BLaER1 treated with 17β-estradiol and CSF1 and Interleukin-3, amounts not matched to agents 10 nM and 100 nM (cell line): ENCODE data around the gene PADI3.

Experiments used
- H3K27ac ChIP-seq, 11 experiments: shearing (Covaris generic); formaldehyde crosslinking; 2 replicates each; pipeline ENCODE4 v1.8.1; 2022
- H3K27me3 ChIP-seq, 11 experiments: shearing (Covaris generic); formaldehyde crosslinking; 2 replicates each; pipeline ENCODE4 v1.8.1; 2022
- H3K36me3 ChIP-seq, 11 experiments: shearing (Covaris generic); formaldehyde crosslinking; 2 replicates each; pipeline ENCODE4 v1.8.1; 2022
- H3K4me1 ChIP-seq, 10 experiments: shearing (Covaris generic); formaldehyde crosslinking; 2 replicates each; pipeline ENCODE4 v1.8.1; 2022
- H3K4me2 ChIP-seq, 11 experiments: shearing (Covaris generic); formaldehyde crosslinking; 2 replicates each; pipeline ENCODE4 v1.8.1; 2022
- H3K4me3 ChIP-seq, 10 experiments: shearing (Covaris generic); formaldehyde crosslinking; 2 replicates each; pipeline ENCODE4 v1.8.1; 2022
- H3K9ac ChIP-seq, 11 experiments: shearing (Covaris generic); formaldehyde crosslinking; 2 replicates each; pipeline ENCODE4 v1.8.1; 2022
- H3K9me3 ChIP-seq, 11 experiments: shearing (Covaris generic); formaldehyde crosslinking; replicated peaks in 1 of 11; 2 replicates each; pipeline ENCODE4 v1.8.1; 2022
- H4K20me1 ChIP-seq, 11 experiments: shearing (Covaris generic); formaldehyde crosslinking; 2 replicates each; pipeline ENCODE4 v1.8.1; 2022
- Cebpa-rat ChIP-seq, 11 experiments: shearing (Covaris generic); IDR thresholded peaks; 2 replicates each; pipeline ENCODE4 v1.8.1; 2022

PADI3 gene

GRCh38 chr1:17248781-17249180, at the start of gene PADI3:
TSS of gene PADI3 (plus strand) at chr1:17249098. CDS start at chr1:17249138, 40 bp downstream.
- no peak within 1 kb of the TSS for H3K4me3 ChIP-seq
- no peak within 1 kb of the TSS for H3K4me2 ChIP-seq
- no peaks in the 10 kb centered on the region for H4K20me1 ChIP-seq
- no peak within 1 kb of the TSS for H3K27ac ChIP-seq
- H3K9me3 ChIP-seq: no peaks in the 10 kb centered on the region
- H3K27me3 ChIP-seq: no peaks in the 10 kb centered on the region
- H3K9ac ChIP-seq: no peak within 1 kb of the TSS
- TF ChIP-seq Cebpa-rat (IDR thresholded peaks at IDR 0.05): no peak
- peaks cover 0 to 24% (median 10%) of the 10 kb centered on the region in 10 experiments; a peak in 9 of 20 replicates for H3K4me1 ChIP-seq
- H3K36me3 ChIP-seq: no peaks in the 10 kb centered on the region

- Histone ChIP-seq H3K36me3 (no peaks in the 10 kb centered on the region), H3K27ac (no peak overlapping the region), H3K4me3 (no peak overlapping the region), H4K20me1 (no peaks in the 10 kb centered on the region; a peak in 1 of 22 replicates), H3K4me2 (no peak overlapping the region), H3K4me1 (peaks cover 0 to 13% (median 11%) of the 10 kb centered on the region in 10 experiments; a peak in 17 of 20 replicates), H3K27me3 (no peaks in the 10 kb centered on the region), H3K9me3 (no peaks in the 10 kb centered on the region), H3K9ac (no peak overlapping the region)
- TF ChIP-seq Cebpa-rat (IDR thresholded peaks at IDR 0.05): no peak
Observed at GRCh38 chr1:17199267-17200044, 49.4 kb upstream of the PADI3 start.

GRCh38 chr1:17200246-17200645, 48.7 kb upstream of the PADI3 start:
- H3K36me3 ChIP-seq: no peaks in the 10 kb centered on the region

GRCh38 chr1:17200756-17201155, 48.1 kb upstream of the PADI3 start:
- TF ChIP-seq Cebpa-rat (IDR thresholded peaks at IDR 0.05): no peak
- H3K27ac ChIP-seq: no peak overlapping the region

More at GRCh38 chr1:17200246-17200645, 48.7 kb upstream of the PADI3 start:
- Histone ChIP-seq H3K27me3 (no peaks in the 10 kb centered on the region), H3K4me2 (no peak overlapping the region), H3K4me3 (no peak overlapping the region), H3K9me3 (no peaks in the 10 kb centered on the region), H4K20me1 (no peaks in the 10 kb centered on the region; a peak in 1 of 22 replicates), H3K9ac (no peak overlapping the region), H3K27ac (no peak overlapping the region), H3K4me1 (peaks cover 0 to 13% (median 11%) of the 10 kb centered on the region in 10 experiments; a peak in 17 of 20 replicates)
- TF ChIP-seq Cebpa-rat (IDR thresholded peaks at IDR 0.05): no peak

GRCh38 chr1:17201201-17202021, 47.5 kb upstream of the PADI3 start:
- H3K9ac ChIP-seq: no peak overlapping the region
- peaks cover 0 to 20% (median 16%) of the 10 kb centered on the region in 10 experiments; a peak in 17 of 20 replicates for H3K4me1 ChIP-seq
- H3K4me2 ChIP-seq: peak overlapping the region in 9 of 11 experiments; percentile 14 to 58 (median 46); a peak in 16 of 22 replicates
- no peak overlapping the region for H3K27ac ChIP-seq
- TF ChIP-seq Cebpa-rat (IDR thresholded peaks at IDR 0.05): no peak
- H3K9me3 ChIP-seq: no peaks in the 10 kb centered on the region
- H3K36me3 ChIP-seq: no peaks in the 10 kb centered on the region
- no peaks in the 10 kb centered on the region for H3K27me3 ChIP-seq
- H3K4me3 ChIP-seq: no peak overlapping the region
- no peaks in the 10 kb centered on the region; a peak in 1 of 22 replicates for H4K20me1 ChIP-seq

More at GRCh38 chr1:17200756-17201155, 48.1 kb upstream of the PADI3 start:
- Histone ChIP-seq H3K27me3 (no peaks in the 10 kb centered on the region), H3K4me1 (peaks cover 0 to 14% (median 11%) of the 10 kb centered on the region in 10 experiments; a peak in 17 of 20 replicates), H3K4me2 (no peak overlapping the region), H3K4me3 (no peak overlapping the region), H3K9me3 (no peaks in the 10 kb centered on the region), H4K20me1 (no peaks in the 10 kb centered on the region; a peak in 1 of 22 replicates), H3K36me3 (no peaks in the 10 kb centered on the region), H3K9ac (no peak overlapping the region)

GRCh38 chr1:17204546-17205440, 44.1 kb upstream of the PADI3 start, which contains the start of gene PADI1:
TSS of gene PADI1 (plus strand) at chr1:17205128. CDS start at chr1:17205218, 90 bp downstream.
- TF ChIP-seq Cebpa-rat (IDR thresholded peaks at IDR 0.05): no peak
- H3K9ac ChIP-seq: no peak within 1 kb of the TSS
- H4K20me1 ChIP-seq: peaks cover 0 to 10% (median 0%) of the 10 kb centered on the region in 11 experiments; a peak in 1 of 22 replicates
- no peak within 1 kb of the TSS for H3K27ac ChIP-seq
- H3K4me1 ChIP-seq: peaks cover 30 to 52% (median 49%) of the 10 kb centered on the region in 10 experiments
- H3K4me3 ChIP-seq: no peak within 1 kb of the TSS
- H3K27me3 ChIP-seq: no peaks in the 10 kb centered on the region
- no peaks in the 10 kb centered on the region for H3K9me3 ChIP-seq
- peak within 1 kb of the TSS in 9 of 11 experiments; percentile 73 to 97 (median 90); a peak in 18 of 22 replicates for H3K4me2 ChIP-seq
- H3K36me3 ChIP-seq: no peaks in the 10 kb centered on the region

- Histone ChIP-seq H3K9ac (no peak overlapping the region), H3K4me1 (peaks cover 30 to 58% (median 55%) of the 10 kb centered on the region in 10 experiments), H4K20me1 (0 out of 22 replicates have a peak, but pooled peaks cover 0 to 10% (median 0%) of the 10 kb centered on the region in 11 experiments), H3K27ac (no peak overlapping the region), H3K27me3 (peaks cover 0 to 4% (median 0%) of the 10 kb centered on the region in 11 experiments; a peak in 1 of 22 replicates), H3K4me2 (peak overlapping the region in 9 of 11 experiments; percentile 73 to 97 (median 90); a peak in 13 of 22 replicates), H3K9me3 (no peaks in the 10 kb centered on the region), H3K36me3 (no peaks in the 10 kb centered on the region), H3K4me3 (no peak overlapping the region)
- TF ChIP-seq Cebpa-rat (IDR thresholded peaks at IDR 0.05): no peak
Observed at GRCh38 chr1:17205652-17206051, 43.2 kb upstream of the PADI3 start.

GRCh38 chr1:17206196-17206595, 42.7 kb upstream of the PADI3 start:
- no peak overlapping the region for H3K9ac ChIP-seq
- no peak overlapping the region for H3K27ac ChIP-seq
- H3K4me3 ChIP-seq: no peak overlapping the region
- peaks cover 30 to 63% (median 59%) of the 10 kb centered on the region in 10 experiments for H3K4me1 ChIP-seq
- H3K4me2 ChIP-seq: peak overlapping the region in 9 of 11 experiments; percentile 73 to 97 (median 90); a peak in 18 of 22 replicates
- no peak for TF ChIP-seq Cebpa-rat (IDR thresholded peaks at IDR 0.05)
- peaks cover 0 to 7% (median 0%) of the 10 kb centered on the region in 11 experiments; a peak in 2 of 22 replicates for H3K27me3 ChIP-seq
- no peaks in the 10 kb centered on the region for H3K9me3 ChIP-seq
- H4K20me1 ChIP-seq: 0 out of 22 replicates have a peak, but pooled peaks cover 0 to 10% (median 0%) of the 10 kb centered on the region in 11 experiments
- no peaks in the 10 kb centered on the region for H3K36me3 ChIP-seq
